Tibial nerve (tissue), 4 donors: ENCODE data around the gene MATCAP1. TPM values are rescaled to one million over a fixed set of nuclear protein-coding genes. Genes with fewer than 3 reads are reported as not detected.

ENCODE experiments used
- DNase-seq, 2 donors: peaks; one replicate each; pipeline ENCODE4 v3.0.0-alpha.2; 2019; ENCODE audit warnings: low spot score in 2 of 2
- H3K27ac ChIP-seq, 4 donors: fragments of 200-600 bp; sonication (generic) in 3 of 4; one replicate each; pipeline ENCODE4 v1.5.1; 2017 to 2019; ENCODE audit warnings: mild to moderate bottlenecking in 1 of 4
- H3K27me3 ChIP-seq, 2 donors: fragments of 200-600 bp; sonication (generic) in 1 of 2; one replicate each; pipeline versions ENCODE4 v1.5.1 to v1.6.0; 2017 to 2019
- H3K36me3 ChIP-seq, 3 donors: fragments of 200-600 bp; sonication (generic); one replicate each; pipeline ENCODE4 v1.5.1; 2018 to 2019
- H3K4me1 ChIP-seq, 4 donors: fragments of 200-600 bp; sonication (generic) in 3 of 4; one replicate each; pipeline ENCODE4 v1.5.1; 2017 to 2019
- H3K4me3 ChIP-seq, 4 donors: fragments of 200-600 bp; sonication (generic) in 3 of 4; one replicate each; pipeline ENCODE4 v1.5.1; 2017 to 2019; ENCODE audit warnings: mild to moderate bottlenecking in 1 of 4, moderate library complexity in 1 of 4
- H3K9me3 ChIP-seq, 4 donors: fragments of 200-600 bp; sonication (generic) in 3 of 4; one replicate each; pipeline ENCODE4 v1.5.1; 2017 to 2019
- EP300 ChIP-seq, 2 donors: sonication (generic); formaldehyde crosslinking; IDR thresholded peaks; one replicate each; pipeline ENCODE4 v1.6.1; 2017; ENCODE audit warnings: antibody characterized with exemption in 2 of 2, mild to moderate bottlenecking in 1 of 2
- POLR2A ChIP-seq, 2 donors: fragments of 450-650 bp; IDR thresholded peaks; one replicate each; pipeline ENCODE4 v1.6.1; 2017; ENCODE audit warnings: antibody characterized with exemption in 2 of 2, mild to moderate bottlenecking in 2 of 2, moderate library complexity in 2 of 2
- WGBS, 2 donors: methylation state at CpG; one replicate each; pipeline ENCODE4 v1.1.5; 2018; 5-methylcytosine and 5-hydroxymethylcytosine counted together
- total RNA-seq, 4 donors: library from RNA; depleted of rRNA; stranded (reverse); fragments of >200 nt; gene quantifications; one replicate each; pipeline ENCODE4 v1.1.0, GENCODE V29; 2016
- TF ChIP-seq, protein P1 (sequence below), 5 experiments: fragments of 200-600 bp in 3 of 5; fragments of 450-650 bp in 2 of 5; sonication (generic) in 3 of 5; IDR thresholded peaks; one replicate each; pipeline ENCODE4 v1.5.1; 2016 to 2019; ENCODE audit warnings: antibody characterized with exemption in 5 of 5, mild to moderate bottlenecking in 3 of 5, moderate library complexity in 2 of 5

The MATCAP1 gene
- 10 to 100 TPM; 13.6 to 42.9 (median 18.9) TPM for total RNA-seq

DNA sequence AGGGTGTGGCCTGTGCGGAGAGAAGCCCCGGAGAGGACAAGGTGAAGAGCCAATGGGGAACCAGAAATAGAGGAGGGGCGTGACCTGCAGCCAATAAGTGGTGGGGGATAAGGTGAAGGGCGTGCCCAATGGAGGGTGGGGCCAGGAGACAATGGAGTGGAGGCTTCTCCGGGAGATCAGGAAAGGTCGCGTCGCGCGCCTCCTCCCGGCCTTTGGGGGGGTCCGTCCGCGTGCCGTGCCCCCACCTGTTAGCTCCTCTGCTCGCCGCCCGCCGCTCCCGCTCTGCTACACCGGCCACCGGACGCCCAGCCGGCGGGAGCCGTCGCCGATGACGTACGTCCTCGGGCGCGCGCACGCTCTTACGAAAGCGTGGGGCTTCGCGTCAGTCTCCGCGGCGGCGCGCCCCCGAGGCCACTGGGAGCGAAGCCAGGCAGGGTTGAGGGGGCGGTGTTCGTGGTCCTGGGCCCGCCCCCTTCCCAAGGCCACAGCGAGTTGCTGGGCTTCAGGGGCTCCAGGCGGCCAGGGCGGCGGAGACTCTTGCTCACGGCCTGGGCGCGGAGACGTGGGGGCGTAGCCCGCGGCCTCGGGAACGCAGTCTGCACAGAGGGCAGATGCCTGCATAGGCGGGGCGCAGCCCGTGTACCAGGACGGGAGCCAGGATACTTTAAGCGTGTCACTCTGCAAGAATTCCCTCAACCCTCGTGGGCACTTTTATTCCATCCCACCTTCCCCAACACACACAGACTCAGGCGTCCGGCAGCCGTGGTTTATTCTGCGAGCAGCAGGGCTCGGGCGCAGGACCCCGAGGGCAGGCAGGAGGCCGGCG, at the start of gene MATCAP1:
MATCAP1 (minus strand) TSS at position 337 of the 826 bp plus-strand sequence. CDS start 3,353 bp downstream, outside the sequence.
- Histone ChIP-seq H3K4me3 (peak within 1 kb of the TSS; percentile 49 to 76 (median 68)), H3K27me3 (peaks cover 0 to 3% of the 10 kb centered on the region in 2 donors), H3K36me3 (no peaks in the 10 kb centered on the region), H3K9me3 (no peaks in the 10 kb centered on the region), H3K27ac (peak within 1 kb of the TSS; percentile 92 to 99 (median 94)), H3K4me1 (peaks cover 0 to 43% (median 18%) of the 10 kb centered on the region in 4 donors)
- TF ChIP-seq EP300 (IDR thresholded peaks at IDR 0.05) (peak; percentile 47 to 89), POLR2A (IDR thresholded peaks at IDR 0.05) (peak in 1 of 2 donors; percentile 73)
- TF ChIP-seq, protein P1, sequence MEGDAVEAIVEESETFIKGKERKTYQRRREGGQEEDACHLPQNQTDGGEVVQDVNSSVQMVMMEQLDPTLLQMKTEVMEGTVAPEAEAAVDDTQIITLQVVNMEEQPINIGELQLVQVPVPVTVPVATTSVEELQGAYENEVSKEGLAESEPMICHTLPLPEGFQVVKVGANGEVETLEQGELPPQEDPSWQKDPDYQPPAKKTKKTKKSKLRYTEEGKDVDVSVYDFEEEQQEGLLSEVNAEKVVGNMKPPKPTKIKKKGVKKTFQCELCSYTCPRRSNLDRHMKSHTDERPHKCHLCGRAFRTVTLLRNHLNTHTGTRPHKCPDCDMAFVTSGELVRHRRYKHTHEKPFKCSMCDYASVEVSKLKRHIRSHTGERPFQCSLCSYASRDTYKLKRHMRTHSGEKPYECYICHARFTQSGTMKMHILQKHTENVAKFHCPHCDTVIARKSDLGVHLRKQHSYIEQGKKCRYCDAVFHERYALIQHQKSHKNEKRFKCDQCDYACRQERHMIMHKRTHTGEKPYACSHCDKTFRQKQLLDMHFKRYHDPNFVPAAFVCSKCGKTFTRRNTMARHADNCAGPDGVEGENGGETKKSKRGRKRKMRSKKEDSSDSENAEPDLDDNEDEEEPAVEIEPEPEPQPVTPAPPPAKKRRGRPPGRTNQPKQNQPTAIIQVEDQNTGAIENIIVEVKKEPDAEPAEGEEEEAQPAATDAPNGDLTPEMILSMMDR (IDR thresholded peaks at IDR 0.05): peak in 1 of 5 experiments; percentile 30
- 0% methylated on average over 51 to 74 of the region's 77 CpGs for WGBS, 2 donors
- DNase-seq: peak; percentile 86 to 93

DNA sequence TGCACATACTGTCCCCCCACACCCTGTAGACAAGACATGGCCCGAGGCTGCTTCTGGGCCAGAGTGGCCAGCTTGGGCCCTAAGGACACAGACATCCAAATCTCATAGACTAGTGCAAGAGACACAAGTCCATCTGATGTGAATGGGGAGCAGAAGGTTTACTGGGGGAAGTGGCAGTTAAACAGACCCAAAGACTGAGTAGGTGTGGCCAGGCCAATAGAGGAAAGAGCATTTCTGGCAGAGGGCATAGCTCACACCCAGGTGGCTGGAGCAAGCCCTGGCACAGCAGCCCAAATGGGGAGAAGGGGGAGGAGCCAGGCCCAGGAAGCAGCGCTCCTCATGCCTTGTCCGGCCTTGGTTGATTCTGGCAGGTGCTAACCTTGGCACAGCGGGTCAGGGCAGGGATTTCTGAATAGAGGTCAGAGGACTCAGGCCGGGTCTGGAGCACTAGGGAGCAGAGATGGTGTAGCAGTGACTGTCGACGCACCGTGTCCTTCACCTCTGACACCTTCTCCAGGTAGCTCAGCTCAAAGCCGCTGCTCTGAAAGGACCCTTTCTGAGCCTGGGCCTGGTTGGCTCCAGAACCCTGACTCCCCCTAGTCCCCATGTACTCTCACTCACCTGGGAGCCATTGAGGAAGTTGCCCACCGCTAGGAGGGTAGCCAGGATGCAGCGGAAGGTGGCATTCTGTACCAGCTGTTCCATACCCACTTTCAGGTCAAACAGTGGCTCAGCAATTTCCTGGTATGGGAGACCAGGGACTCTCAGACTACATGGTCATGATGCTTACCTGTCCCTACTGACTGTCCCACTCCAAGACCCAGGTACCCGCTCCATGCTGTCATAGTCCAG, 47.3 kb upstream of the MATCAP1 start:
- H3K9me3 ChIP-seq: no peaks in the 10 kb centered on the region
- H3K27me3 ChIP-seq: no peaks in the 10 kb centered on the region
- TF ChIP-seq POLR2A (IDR thresholded peaks at IDR 0.05) (no peak), EP300 (IDR thresholded peaks at IDR 0.05) (no peak)
- TF ChIP-seq, protein P1 (IDR thresholded peaks at IDR 0.05): no peak
- H3K27ac ChIP-seq: no peak overlapping the region
- peaks cover 0 to 20% (median 9%) of the 10 kb centered on the region in 4 donors for H3K4me1 ChIP-seq
- H3K4me3 ChIP-seq: no peak overlapping the region
- no peak for DNase-seq
- peaks cover 8 to 79% (median 9%) of the 10 kb centered on the region in 3 donors for H3K36me3 ChIP-seq
- WGBS, 2 donors: 82 to 84% methylated on average over 11 to 12 of the region's 12 CpGs

DNA sequence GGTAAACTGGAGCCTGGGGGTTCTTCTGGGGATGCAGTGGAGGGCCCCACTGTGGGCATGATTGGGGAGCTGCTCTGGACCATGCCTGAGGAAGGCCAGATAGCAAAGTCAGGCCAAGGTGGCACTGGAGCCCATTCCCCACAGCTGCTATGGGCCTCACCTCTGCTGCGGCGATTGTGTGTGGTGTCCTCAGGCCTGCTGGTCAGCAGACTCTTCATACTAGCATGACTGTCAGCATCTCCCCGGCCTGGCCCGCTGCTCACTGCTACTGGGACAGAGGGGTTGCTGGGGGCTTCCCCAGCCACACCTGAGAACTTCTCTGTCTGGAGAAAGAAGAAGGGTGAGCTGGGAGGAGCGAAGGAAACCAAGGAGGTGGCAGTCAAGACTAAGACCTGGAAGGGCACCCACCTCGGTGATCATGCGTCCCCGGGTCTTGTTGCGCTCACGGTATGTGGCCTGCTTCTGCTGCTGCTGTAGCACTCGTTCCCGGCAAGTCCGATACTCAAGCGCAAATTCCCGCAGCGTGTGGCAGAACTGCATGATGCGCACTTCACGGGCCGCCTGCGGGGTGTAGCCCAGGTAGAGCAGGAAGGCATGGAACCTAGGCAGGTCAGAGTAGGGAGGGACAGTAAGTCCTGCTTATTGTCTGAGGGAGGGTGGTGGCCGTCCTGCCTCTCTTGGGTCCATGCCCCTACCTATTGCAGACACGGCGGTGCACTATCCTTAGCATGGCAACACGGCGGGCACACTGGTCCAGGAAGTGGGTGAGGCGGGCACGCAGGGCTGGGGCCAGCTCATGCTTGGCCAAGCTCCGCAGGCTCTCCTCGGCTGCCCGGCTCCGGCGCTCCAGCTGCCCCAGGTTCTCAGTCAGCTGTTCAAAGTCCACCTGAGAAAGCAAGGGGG, 46.4 kb upstream of the MATCAP1 start:
- Histone ChIP-seq H3K4me3 (no peak overlapping the region), H3K27me3 (no peaks in the 10 kb centered on the region), H3K9me3 (no peaks in the 10 kb centered on the region), H3K4me1 (peaks cover 0 to 29% (median 10%) of the 10 kb centered on the region in 4 donors), H3K27ac (no peak overlapping the region), H3K36me3 (peaks cover 4 to 71% (median 9%) of the 10 kb centered on the region in 3 donors)
- WGBS, 2 donors: 91 to 92% methylated on average over 27 to 32 of the region's 32 CpGs
- DNase-seq: no peak
- TF ChIP-seq POLR2A (IDR thresholded peaks at IDR 0.05) (no peak), EP300 (IDR thresholded peaks at IDR 0.05) (no peak)
- TF ChIP-seq, protein P1 (IDR thresholded peaks at IDR 0.05): no peak

DNA sequence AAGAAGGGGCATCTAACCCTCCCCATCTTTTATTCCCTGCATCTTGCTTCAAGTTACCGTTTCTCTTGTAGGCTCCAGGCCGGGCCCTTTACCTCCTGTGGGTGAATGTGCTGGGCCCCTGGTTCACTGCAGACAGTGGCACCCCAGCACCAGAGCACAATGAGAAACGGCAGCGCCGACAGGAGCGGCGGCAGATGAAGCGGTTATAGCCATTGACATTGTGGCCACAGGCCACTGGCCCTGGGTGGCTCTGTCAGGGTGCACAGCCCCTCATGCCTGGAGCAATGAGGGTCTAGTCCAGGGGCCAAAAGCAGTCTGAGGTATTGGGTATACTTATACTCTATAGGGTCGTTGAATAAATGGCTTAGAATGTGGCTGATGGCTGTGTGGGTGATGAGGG, 45.1 kb upstream of the MATCAP1 start:
- no peak for DNase-seq
- 87 to 93% methylated on average over 9 of the region's 9 CpGs for WGBS, 2 donors

More for the DNA sequence above, 45.1 kb upstream of the MATCAP1 start:
- no peak overlapping the region for H3K27ac ChIP-seq
- peaks cover 0 to 30% (median 10%) of the 10 kb centered on the region in 4 donors for H3K4me1 ChIP-seq
- H3K4me3 ChIP-seq: no peak overlapping the region
- H3K36me3 ChIP-seq: peaks cover under 1 to 64% (median 4%) of the 10 kb centered on the region in 3 donors
- H3K27me3 ChIP-seq: no peaks in the 10 kb centered on the region
- no peaks in the 10 kb centered on the region for H3K9me3 ChIP-seq
- TF ChIP-seq POLR2A (IDR thresholded peaks at IDR 0.05) (no peak), EP300 (IDR thresholded peaks at IDR 0.05) (no peak)
- TF ChIP-seq, protein P1 (IDR thresholded peaks at IDR 0.05): no peak
